GM13977 (cell line): ENCODE data around the gene CAPZA2.
"Not testable (repeated sequence)": the region's sequence is repeated elsewhere in the genome, so short reads cannot be mapped to it uniquely, and the experiment has no call there.

Source experiments
- DNase-seq: peaks from one replicate; pipeline ENCODE4 v3.0.0; 2012; ENCODE audit warnings: low spot score
- in situ Hi-C: fragments of 300-500 bp; cut with MboI; formaldehyde crosslinking; loops from one replicate; pipeline ENCODE4 v1.12.0; 2022; ENCODE audit warnings: low sequenced_read_pairs, low pct_unique_long_range_greater_than_20kb, mixed read lengths, inconsistent platforms; ENCODE audit not compliant: unreplicated experiment
- TF ChIP-seq, protein P1 (sequence below): IDR thresholded peaks from 2 replicates; pipeline ENCODE4 v1.5.1; 2012; ENCODE audit warnings: mild to moderate bottlenecking, control low read depth; ENCODE audit not compliant: insufficient read depth; ENCODE audit errors: extremely low read depth, missing control alignments

The CAPZA2 gene

DNA sequence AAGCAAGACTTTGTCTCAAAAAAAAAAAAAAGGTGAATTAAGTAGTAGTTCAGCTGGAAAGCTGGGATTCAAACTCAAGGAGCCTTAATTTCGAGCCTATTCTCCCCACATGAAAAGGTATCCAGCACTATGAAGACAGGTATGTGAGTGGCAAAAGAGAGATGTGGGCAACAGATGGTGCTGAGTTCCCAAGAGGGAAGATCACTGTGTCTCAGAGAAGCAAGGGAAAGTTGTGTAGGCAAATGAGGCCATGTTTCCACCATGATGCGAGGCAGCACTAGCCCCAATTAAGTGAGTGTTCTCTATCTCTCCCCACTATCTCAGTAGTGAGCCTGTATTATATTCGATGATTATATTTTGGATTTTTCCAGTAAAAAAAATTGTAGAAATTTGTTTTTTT lies 71.1 kb downstream of the CAPZA2 start:
- TF ChIP-seq, protein P1, sequence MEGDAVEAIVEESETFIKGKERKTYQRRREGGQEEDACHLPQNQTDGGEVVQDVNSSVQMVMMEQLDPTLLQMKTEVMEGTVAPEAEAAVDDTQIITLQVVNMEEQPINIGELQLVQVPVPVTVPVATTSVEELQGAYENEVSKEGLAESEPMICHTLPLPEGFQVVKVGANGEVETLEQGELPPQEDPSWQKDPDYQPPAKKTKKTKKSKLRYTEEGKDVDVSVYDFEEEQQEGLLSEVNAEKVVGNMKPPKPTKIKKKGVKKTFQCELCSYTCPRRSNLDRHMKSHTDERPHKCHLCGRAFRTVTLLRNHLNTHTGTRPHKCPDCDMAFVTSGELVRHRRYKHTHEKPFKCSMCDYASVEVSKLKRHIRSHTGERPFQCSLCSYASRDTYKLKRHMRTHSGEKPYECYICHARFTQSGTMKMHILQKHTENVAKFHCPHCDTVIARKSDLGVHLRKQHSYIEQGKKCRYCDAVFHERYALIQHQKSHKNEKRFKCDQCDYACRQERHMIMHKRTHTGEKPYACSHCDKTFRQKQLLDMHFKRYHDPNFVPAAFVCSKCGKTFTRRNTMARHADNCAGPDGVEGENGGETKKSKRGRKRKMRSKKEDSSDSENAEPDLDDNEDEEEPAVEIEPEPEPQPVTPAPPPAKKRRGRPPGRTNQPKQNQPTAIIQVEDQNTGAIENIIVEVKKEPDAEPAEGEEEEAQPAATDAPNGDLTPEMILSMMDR = no peak
- in situ Hi-C loops = loop anchor here (10.0 kb wide), 1 partner anchor 191 kb away; no protein-coding TSS in a partner anchor
- DNase-seq = no peak

DNA sequence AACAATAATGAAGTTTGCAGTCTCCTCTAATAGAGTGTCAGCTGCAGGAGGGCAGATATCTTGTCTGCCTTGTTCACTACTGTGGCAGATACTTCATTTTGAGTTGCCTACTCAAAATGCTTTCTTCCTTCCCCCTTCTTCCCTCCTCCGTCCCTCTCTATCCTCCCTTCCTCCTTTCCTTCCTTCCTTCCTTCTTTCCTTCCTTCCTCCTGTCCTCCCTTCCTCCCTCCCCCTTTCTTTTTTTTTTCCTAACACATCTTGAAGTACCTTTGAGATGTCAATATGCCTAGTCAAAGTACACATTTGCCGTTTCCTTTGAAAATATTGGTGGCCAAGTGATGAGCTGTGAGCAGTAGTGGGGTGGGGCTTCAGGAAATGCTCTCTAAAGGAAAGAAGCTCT lies 72.2 kb downstream of the CAPZA2 start:
- in situ Hi-C loops = loop anchor here (10.0 kb wide), 1 partner anchor 190 kb away; no protein-coding TSS in a partner anchor
- TF ChIP-seq, protein P1 = no peak
- DNase-seq = no peak

DNA sequence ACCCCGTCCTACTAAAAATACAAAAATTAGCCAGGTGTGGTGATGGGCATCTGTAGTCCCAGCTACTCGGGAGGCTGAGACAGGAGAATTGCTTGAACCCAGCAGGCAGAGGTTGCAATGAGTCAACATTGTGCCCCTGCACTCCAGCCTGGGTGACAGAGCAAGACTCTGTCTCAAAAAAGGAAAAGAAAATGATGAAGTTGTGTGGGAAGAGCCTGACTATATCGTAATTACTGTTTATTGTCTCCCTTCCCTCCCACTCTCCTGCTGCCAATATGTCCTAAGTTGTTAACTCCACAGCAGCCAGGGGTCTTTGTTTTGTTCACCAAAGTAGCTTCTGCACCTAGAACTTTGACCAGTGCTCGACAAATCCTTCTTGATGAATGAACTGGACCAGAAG lies 74.5 kb downstream of the CAPZA2 start:
- in situ Hi-C loops = loop anchor here (10.0 kb wide), 1 partner anchor 188 kb away; no protein-coding TSS in a partner anchor
- DNase-seq = not testable (repeated sequence)

DNA sequence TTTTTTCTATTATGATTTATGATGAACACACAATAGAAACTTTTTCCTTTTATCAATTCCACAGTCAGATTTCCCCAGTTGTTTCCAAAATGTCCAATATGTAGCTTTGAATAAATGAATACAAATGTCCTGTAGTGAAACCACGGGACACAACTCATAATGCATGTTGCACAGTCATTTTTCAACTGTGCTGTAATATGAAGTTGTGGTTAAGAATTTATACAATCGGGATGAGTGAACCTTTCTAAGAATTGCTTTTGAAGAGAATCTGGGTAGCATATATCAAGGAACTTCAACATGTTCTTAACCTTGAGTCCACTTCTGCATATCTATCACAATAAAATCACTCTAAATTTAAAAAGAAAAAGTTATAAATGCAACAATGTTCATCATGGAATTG lies 76.3 kb downstream of the CAPZA2 start:
- TF ChIP-seq, protein P1 = no peak
- in situ Hi-C loops = loop anchor here (10.0 kb wide), 1 partner anchor 186 kb away; no protein-coding TSS in a partner anchor
- DNase-seq = no peak

DNA sequence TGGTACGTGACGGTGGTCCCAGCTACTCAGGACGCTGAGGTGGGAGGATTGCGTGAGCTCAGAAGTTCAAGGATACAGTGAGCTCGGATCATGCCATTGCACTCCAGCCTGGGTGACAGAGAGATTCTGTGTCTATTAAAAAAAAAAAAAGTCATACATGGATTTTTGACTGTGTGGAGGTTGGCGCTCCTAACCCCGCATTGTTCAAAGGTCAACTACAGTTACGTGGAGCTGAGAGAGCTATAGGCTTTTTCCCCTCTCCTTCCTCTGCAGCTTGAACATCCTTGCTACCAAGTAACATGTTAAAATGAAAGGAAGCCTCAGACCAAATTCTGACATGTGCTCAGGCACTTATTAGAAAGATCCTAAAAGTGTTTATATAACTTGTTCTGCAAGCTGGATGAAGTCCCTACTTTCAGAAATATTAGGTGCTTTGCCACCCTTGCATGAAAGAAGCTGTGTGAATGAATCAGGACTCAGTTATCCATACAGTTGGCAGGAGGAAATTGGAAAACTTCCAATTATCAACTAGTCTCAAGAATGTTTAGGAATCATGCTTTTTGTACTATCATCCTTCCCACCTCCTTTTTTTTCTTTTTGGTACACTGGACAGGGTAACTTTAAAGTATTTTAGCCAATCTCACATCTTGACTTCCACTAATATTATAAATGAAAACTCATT lies 78.4 kb downstream of the CAPZA2 start:
- in situ Hi-C loops = no loop called here
- no peak for DNase-seq
- TF ChIP-seq, protein P1 = no peak

DNA sequence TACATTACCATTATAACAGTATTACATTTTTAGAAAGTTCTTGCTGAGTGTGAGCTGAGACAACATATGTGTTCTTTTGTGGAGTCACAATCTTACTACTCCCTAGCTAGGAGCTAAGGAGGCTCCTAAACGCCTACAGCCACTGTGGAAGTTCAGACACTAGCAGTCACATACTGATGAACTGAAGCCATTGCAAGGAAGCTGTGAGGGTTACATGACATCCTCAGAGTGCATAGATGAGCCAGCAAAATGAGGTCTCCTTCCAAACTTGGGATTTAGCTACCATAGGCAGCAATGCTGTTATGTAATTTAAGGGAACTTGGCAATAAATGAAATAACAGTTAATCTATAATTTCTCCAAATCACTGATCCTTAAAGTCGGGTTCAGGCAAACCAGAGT lies 80.1 kb downstream of the CAPZA2 start:
- DNase-seq = no peak
- TF ChIP-seq, protein P1 = peak; percentile 2
- in situ Hi-C loops = no loop called here

DNA sequence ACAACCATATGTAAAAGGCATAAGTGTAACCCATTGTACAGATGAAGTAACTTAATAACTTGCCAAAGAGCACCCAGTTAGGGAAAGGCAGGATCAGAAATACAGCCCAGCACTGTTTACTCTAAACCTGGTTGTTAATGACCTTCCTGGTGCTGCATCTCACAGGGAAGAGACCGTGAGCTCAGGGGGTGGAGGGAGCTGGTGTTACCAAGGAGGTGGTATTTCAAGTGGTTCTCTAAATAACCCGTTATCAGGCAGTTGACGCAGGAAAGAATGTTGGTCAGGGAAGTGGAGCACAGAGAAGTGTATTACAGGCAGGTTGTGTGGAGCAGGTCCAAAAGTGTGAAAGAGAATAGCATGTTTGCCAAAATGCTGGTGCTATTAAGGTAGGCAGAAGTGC lies 86.5 kb downstream of the CAPZA2 start:
- in situ Hi-C loops = no loop called here
- no peak for DNase-seq

More for the DNA sequence above, 86.5 kb downstream of the CAPZA2 start:
- TF ChIP-seq, protein P1 = no peak
